Choroid plexus epithelial cell (primary cell): ENCODE data around the gene FNIP1.

Experiments used
- DNase-seq: peaks from one replicate; pipeline ENCODE4 v3.0.0-alpha.2; 2010; ENCODE audit warnings: low read depth
- H3K4me3 ChIP-seq: 2 replicates; pipeline ENCODE4 v1.5.1; 2011; ENCODE audit warnings: low read depth, mild to moderate bottlenecking, control low read depth, low read length, moderate library complexity
- CTCF ChIP-seq: conservative IDR thresholded peaks from 2 replicates; pipeline ENCODE4 v1.5.1; 2011; ENCODE audit warnings: low read depth, mild to moderate bottlenecking, control low read depth, inconsistent platforms, low read length, moderate library complexity

The FNIP1 gene

GRCh38 chr5:131794586-131794985, 2.2 kb downstream of the FNIP1 start:
- no peak for DNase-seq
- no peak for TF ChIP-seq CTCF
- peak overlapping the region; percentile 94 for H3K4me3 ChIP-seq

GRCh38 chr5:131792896-131793295, 3.9 kb downstream of the FNIP1 start:
- no peak for DNase-seq
- H3K4me3 ChIP-seq, result no peak overlapping the region
- no peak for TF ChIP-seq CTCF

- no peak for TF ChIP-seq CTCF
- no peak overlapping the region for H3K4me3 ChIP-seq
- no peak for DNase-seq
These were observed 5.0 kb downstream of the FNIP1 start for GRCh38 chr5:131791866-131792265.

GRCh38 chr5:131790550-131790949, 6.3 kb downstream of the FNIP1 start:
- no peak for TF ChIP-seq CTCF
- H3K4me3 ChIP-seq, result no peak overlapping the region
- DNase-seq, result no peak

GRCh38 chr5:131789765-131790164, 7.1 kb downstream of the FNIP1 start:
- H3K4me3 ChIP-seq, result no peak overlapping the region
- no peak for DNase-seq
- TF ChIP-seq CTCF, result no peak

- H3K4me3 ChIP-seq, result no peak overlapping the region
- no peak for DNase-seq
- no peak for TF ChIP-seq CTCF
These were observed 9.1 kb downstream of the FNIP1 start for GRCh38 chr5:131787736-131788135.

- no peak for DNase-seq
- TF ChIP-seq CTCF, result no peak
- H3K4me3 ChIP-seq, result no peak overlapping the region
These were observed 9.7 kb downstream of the FNIP1 start for GRCh38 chr5:131786900-131787692.
